Eye (tissue), 1 donor: ENCODE measurements around the gene TOM1L1.
A peak's percentile ranks its signal among the peaks of the same experiment; 100 is the strongest.

Source experiments
- DNase-seq: peaks from one replicate; pipeline ENCODE4 v3.0.0-alpha.2; 2015

The TOM1L1 gene

DNA sequence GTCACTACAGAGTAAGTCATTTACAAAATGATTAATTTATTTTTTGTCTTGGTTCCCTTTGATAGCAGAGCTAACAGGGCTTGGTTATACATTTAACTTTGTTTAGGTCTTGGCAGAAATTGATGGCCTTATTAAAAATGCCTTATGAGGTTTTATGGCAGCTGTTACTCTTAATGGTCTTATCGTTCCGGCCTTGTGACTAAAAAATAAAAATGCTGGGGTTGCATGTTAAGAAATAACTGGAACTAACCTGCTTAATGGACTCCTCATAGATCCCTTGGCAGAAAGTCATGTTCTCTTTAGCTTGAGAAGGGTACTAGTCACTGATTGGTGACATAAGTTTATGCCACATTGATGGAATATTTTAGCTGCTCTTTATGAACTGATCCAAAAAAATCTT, 49.5 kb downstream of the TOM1L1 start:
- no peak for DNase-seq

DNA sequence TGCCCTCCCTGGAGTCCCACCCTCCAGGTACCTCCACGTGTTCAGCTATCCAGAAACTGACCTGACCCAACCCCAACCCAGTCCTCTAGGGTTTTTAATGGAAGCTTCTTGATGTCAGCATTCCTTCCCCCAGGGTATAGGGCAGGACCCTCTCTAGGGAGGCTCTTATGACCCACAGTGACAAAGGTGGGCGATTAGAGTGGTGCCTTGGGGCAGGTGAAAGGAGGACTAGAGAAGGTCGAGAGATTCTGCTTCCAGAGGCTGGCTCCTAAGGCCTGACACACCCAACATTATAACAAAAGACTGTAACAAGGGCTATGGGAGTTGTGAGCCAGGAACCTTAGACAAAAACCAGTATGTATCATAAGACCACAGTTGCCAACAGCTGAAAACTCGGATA, 50.6 kb downstream of the TOM1L1 start:
- no peak for DNase-seq

DNA sequence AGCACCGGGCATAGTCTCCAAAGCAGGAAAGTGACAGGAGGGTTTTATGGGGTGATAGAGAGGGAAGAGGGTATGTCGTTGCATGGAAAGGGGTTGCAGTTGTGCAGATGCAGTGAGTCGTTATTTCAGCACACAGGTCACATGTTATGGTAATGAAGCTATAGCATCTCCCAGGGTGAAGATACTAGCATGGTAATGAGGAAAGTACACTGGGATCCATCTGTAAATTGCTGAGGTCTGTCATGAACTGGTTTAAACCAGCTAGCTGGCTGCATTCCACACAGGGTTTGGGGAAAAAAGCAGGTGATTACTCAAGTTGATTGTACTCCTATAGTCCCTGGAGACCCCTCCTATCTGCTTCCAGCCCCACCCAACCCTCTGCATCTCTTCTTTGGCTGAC, 56.1 kb downstream of the TOM1L1 start:
- no peak for DNase-seq

DNA sequence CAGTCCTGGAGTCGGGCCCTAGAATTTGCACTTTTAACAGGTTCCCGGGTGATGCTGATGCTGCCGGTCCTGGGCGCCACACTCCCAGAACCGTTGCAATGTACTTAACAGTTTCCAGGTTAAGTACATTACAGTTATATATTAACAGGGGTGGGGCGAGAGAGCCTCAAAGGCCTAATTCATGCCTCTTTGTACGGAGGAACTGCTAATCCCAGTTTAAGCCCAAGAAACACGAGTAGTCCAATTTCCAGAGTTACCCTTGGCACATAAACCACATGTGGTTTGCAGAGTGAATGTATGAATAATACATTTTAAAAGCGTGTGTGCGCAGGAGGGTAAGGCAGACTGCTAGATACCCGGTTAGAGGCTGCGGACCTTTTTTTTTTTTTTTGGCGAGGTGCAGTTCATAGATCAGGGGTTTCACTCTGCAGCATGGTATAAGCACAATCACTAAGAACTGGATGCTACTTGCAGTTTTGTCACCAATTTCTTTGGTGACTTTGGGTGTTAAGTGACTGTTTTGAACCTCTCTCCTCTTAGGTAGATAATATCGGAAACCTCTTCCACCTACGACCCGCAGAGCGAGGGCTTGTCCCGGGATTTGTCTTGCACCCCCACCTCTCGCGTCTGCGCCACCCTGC, 67.1 kb downstream of the TOM1L1 start:
- DNase-seq = no peak

DNA sequence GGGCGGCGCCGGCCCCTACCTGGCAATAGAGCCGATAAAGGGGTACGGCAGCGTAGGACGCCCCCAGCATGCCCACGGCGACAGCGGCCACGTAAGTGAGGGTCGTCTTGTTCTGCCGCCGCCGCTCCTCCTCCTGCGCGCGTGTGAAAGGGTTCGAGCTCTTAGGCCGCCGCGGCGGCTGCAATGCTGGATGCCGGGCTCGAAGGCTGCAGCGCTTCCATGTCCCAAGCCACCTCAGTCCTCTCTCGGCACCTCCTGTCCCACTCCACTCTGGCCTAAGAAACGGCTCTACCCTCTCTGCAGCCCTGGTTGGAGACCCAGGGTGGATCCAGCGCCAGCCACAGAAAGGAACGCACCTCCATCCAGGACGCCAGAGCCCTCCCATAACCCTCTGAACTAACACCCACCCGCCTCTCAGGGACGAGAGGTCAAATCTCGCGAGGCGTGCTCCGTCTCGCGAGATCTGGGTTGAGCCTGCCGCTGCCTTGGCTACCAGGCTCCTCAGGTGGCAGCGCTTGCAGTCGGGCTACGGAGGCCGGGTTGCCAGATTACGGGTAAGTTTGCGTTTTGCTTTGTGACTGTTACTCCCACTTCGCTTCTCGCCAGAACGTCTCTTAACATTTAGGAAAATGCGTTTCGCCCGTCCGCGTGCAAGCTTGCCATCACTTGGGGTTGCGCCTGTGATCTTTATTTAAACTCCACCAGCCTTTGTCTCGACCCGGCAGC, 67.8 kb downstream of the TOM1L1 start, which contains the start of the genes COX11 and STXBP4:
COX11 (minus strand) TSS at position 393 of the 726 bp plus-strand sequence; CDS start at position 385, 8 bp downstream.
STXBP4 (plus strand) TSS at position 504 of the 726 bp plus-strand sequence. CDS start 17,455 bp downstream, outside the sequence.
- DNase-seq = peak; percentile 99

DNA sequence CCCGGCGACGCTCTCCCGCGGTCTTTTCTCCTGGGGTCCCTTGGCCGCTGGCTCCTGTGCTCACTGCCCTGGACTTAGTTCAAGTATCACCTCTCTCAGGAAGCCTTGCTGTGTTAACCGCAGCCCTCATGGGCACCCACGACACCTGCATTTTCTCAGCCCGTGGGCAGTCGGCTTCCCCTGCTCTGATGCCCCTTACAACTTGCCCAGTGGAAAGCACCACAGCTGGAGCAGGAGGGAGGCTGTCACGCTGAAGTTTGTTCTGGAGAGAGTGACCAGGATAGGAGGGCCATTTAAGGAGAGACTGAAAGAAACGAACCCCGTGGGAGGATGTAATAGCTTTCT, 68.3 kb downstream of the TOM1L1 start:
- DNase-seq = no peak

DNA sequence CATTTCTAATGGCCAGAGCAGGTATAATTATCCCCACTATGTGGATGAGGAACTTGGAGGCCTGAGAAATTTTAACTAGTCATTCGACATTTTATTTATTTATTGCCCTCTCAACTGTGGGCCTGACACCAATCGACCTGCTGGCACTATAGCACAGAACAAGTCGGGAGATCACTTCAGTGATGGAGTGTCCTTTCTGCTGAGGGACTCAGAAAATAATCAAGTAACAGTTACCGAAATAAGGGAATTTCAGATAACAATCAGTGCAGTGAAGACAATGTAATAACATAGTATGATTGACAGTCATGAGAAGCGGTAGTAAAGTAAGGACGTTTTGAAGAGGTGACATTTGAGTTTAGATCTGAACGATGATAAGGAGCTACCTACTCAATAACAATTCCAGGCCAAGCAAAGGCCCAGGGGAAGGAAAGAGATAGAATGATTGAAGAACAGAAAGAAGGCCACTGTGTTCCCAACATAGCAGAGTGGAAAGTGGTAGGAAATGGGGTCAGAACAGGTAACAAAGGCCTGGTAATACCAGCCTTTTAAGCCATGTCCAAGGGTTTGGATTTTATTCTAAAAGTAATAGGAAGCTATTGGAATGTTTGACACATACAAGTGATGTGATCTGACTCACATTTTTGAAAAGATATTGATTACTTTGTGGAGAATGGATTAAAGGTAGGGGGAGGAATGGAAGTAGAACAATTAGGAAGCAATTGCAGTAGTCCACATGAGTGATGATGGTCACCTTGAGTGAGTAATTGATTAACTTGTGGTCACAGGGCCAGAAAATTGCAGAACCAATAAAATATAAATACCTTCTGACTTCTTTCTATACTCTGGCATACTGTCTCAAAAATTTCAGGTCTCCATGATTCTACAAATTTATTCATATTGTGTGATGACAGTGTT, 69.3 kb downstream of the TOM1L1 start:
- DNase-seq = no peak

DNA sequence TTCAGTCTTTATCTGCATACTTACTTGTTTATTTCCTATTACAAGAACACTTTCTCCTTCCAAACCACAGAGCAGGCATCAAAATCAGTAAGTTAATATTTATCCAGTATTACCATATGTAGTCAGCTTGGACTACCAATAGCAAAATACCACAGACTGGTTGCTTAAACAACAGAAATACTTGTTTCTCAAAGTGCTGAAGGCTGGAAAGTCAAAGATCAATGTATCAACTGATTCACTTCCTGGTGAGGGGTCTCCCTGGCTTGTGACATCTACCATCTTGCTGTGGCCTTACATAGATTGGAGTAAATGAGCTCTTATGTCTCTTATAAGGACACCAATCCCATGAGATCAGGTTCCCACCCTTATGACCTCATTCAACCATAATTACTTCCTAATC, 70.5 kb downstream of the TOM1L1 start:
- DNase-seq = no peak

DNA sequence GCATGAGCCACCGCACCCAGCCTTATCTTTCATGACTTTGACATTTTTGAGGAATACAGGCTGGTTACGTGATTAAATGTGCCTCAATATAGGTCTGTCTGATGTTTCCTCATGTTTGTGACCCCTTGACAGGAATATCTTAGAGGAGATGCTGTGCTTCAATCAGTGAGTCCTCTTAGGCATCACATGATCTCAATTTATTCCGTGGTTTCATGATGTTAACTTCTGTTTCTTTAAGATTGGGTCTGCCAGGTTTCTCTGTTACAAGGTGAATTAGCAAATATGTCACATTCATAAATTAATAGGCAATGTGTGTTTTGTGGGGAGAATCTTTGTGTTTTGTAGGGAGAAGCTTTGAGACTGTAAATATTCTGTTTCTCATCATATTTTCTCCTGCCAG, 71.2 kb downstream of the TOM1L1 start:
- DNase-seq = no peak

DNA sequence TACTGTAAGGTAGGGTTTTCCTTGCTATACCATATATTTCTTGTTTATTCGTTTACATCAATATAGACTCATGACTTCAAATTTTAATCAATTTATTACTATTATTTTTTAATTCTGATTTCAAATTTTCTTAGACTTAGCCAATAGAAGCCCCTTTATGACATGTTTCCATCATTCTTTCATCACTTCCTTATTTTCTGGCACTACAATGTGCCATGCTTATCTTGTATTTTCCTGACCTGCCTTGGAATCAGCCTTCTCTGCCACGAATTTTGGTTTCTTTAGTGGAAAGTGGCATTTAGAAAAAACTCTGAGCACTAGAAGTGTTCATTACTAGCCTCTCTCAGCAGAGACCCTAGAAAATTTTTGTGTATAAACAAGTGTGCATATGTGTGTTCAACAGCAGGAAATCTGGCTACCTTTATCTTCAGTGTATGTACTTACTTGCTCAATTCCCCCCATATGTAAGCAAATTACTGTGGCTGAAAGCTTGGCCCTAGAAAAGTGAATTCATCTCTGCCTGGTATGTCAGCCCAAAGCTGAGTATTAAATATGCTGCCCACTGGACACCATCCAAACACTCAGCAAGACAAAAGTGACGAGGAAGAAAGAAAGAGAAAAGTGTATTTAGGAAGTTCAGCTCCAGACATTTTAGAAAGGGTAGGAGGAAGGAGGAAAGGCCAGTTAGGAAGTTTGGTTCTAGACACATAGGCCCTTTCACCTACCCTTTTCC, 71.9 kb downstream of the TOM1L1 start:
- DNase-seq = no peak

DNA sequence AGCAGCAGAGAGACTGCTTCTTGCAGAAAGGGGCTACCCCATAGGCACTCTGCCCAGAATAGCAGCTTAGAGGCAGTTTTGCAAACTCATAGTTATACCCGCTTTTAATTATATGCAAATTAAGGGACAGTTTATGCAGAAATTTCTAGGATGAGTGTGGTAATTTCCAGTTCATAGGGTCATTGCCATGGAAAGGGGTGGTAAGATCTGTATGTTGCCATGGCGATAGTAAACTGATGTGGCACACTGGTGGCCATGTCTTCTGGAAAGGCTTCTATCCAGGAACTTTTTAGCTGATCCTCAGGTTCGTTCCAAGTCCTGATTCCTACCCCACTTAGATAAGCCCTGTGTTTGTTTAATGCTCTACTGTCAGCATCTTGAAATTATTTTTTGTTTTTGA, 74.1 kb downstream of the TOM1L1 start:
- DNase-seq = no peak

DNA sequence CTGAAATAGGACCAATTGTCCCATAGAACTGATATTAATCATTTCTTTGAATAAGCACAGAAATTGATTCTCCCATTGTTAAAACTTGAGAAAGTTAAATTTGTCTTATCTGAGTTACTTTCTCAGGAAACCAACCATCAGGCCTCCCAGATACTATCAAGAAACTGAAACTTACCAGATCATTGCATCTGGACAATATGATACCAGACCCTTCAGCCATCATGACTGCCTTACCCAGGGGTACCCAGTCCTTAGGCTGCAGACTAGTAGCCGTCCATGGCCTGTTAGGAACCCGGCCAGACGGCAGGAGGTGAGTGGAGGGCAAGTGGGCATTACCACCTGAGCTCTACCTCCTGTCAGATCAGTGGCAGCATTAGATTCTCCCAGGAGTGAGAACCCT, 75.7 kb downstream of the TOM1L1 start:
- no peak for DNase-seq

DNA sequence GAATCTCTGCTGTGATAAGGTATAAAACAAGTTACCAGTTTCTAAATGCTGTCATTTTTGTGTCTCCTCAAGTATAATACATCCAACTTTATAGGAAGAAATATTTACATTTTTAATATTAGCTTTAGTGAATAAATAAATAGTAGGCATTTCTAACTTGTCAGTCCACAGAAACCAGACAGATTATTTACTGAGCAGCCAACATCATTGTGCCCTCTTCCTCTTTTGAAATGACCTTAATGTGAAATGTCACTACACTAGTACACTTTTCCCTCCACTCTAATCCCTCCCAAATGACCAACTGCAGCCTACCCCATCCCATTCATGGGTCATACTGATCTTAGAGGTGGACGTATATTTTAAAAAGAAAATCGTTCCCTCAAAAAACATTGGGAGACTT, 77.1 kb downstream of the TOM1L1 start:
- no peak for DNase-seq

DNA sequence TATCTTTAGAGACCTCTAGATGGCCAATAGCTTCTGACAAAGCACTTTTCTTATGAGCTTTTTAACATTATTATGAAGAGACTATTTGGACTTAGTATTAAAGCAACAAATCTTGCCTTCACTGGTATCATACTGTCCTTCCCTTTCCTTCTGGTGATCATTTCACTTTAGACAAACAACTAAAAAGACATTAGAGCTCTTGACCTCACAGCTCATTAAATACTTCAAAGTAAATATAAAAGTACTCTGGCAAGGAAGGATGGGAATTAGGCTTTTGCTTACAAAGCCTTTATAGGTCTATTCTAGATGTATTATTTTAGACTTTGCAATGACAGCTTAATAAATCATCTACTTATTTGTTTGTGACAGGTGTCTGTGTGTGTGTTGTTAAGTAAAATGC, 79.0 kb downstream of the TOM1L1 start:
- DNase-seq = no peak

DNA sequence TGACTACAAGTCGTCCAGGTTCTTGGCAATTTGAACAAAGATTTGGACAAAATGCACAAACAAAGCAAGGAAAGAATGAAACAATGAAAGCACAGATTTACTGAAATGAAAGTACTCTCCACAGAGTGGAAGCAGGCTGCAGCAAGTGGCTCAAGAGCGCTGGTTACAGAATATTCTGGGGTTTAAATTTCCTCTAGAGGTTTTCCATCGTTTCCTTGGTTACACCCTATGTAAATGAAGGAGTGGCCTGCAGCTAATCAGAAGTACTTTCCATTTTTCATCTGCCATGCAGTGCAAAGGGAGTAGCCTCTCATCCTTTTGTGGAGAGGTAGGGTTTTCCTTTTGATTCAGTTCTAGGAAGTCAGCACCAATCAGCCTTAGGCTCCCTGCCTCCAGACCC, 79.7 kb downstream of the TOM1L1 start:
- peak; percentile 8 for DNase-seq

DNA sequence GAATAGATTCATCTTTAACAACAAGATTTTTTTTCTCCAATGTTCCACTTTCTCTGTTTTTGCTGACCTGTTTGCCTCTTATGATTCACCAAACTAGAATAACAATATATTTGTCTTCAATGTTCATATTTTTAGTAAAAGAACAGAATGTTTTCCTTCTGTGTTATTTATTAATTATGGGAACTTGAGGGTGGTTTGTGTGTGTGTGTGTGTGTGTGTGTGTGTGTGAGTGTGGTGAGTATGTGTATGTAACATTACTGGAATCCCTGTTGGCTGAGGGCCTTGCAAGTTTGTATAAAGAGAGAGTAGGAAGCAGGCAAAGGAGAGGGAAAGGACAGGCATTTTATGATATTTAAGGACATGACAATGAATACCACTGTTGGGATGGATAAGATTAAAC, 81.7 kb downstream of the TOM1L1 start:
- no peak for DNase-seq

DNA sequence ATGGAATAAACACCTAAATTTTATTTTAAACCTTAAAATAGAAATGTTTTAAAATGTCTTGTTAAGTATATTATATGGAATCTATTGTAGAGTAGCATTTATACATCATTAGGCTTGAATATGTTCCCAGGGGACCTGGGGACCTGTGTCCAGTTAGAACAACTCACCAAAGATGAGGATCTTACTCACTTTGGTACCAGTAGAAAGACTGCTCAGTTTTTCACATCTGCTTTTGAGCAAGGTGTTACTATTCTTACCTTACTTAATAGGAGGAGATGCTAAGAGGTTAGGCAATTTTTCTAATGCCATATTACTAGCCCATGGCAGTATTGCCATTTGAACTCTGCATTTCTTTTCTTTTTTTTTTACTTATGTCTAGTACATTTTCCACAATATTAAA, 82.6 kb downstream of the TOM1L1 start:
- no peak for DNase-seq

DNA sequence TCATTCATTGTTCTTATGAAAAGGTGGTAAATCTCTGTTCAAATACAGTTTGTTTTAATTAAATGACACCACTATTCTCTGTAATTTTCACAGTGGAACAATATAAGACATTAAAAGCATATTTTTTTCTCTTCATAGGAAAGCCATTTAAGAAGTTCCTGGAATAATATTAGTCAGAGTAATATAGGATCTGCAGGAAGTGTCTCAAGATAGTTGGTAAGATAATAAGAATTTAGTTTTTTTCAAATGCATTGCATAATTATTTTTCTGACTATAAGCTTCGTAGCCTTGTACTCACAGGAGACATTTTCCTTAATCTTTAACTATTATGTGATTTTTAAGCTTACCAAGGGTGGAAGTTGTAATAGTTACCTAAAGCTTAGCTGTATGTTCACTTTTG, 84.8 kb downstream of the TOM1L1 start:
- DNase-seq = no peak

DNA sequence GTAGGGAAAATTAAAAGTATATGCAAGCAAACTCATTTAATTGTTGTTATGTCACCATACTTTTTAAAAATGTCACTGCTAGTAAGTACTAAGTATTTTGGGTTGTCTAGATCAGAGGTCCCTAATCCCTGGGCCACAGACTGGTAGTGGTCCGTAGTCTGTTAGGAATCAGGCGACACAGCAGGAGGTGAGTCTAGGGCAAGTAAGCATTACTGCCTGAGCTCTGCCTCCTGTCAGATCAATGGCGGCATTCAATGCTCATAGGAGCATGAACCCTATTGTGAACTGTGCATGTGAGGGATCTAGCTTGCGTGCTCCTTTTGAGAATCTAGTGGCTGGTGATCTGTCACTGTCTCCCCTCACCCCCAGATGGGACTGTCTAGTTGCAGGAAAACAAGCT, 89.5 kb downstream of the TOM1L1 start:
- peak; percentile 59 for DNase-seq

DNA sequence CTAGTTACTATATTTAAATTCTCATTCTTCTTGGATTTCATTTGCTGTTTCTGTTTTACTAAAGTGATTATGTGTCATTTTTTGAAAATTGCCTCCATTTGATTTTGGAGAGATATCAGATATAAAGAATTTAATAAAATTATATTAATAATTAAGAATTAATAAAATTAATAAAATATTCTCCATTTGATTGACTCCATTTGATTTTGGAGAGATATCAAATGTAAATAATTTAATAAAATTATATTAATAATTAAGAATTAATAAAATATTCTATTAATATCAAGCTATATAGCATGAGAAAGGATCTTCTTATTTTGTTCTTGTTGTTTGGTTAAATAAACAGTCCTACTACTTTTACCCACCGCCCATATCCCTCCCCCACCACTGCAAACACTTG, 90.9 kb downstream of the TOM1L1 start:
- no peak for DNase-seq

DNA sequence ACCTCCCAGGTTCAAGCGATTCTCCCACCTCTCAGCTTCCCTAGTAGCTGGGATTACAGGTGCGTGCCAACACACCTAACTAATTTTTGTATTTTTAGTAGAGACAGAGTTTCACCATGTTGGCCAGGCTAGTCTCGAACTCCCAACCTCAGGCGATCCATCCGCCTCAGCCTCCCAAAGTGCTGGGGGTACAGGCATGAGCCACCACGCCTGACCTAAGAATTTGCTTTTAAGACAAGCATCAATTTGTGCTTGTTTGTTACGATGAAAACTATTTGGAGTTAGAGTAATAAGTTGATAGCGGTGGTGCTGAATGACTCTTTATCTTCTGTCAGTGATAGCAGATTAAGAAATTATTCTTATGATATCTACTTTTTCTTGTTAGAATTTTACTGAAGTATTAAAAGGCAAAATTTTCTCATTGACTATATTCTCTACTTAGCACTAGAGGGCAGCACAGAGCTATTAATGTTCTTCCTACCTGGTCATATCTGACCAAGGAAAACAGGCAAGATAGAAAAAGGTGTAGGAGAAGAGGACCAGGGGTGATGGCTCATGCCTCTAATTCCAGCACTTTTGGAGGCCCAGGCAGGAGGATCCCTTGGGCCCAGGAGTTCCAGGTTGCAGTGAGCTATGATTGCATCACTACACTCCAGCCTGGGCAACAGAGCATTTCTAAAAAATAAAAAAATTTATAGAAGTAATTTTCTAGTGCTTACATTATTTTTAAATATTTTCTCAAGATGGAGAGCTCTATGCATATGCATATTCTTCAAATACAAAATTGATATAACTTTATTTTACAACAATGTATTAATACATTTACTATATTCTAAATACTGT, 92.4 kb downstream of the TOM1L1 start:
- DNase-seq = peak; percentile 79

DNA sequence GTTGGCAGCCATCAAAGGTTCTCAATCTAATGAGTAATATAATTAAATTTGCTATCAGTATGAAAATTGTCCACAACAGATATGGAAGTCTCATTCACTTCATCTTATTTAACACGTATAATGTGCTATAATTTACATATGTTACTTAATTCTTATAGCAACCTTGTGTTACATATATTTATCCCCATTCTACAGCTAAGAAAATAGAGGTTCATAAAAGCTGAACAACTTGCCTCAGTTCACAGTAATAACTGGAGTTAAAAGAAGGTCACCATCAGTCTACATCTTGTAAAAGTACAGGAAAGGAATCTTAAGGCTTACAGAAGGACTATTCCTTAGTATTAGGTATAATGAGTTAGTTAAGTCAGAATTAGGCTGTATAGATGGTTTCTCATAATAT, 95.8 kb downstream of the TOM1L1 start:
- DNase-seq = no peak
